AG10803 (cell line): Measurements from ENCODE around the gene LRRN3.
A peak's percentile ranks its signal among the peaks of the same experiment; 100 is the strongest.

ENCODE experiments used
- DNase-seq: peaks from one replicate; pipeline ENCODE4 v3.0.0; 2010; ENCODE audit warnings: low read depth
- H3K4me3 ChIP-seq: 2 replicates; pipeline ENCODE4 v1.5.1; 2011; ENCODE audit warnings: mild to moderate bottlenecking, low read length, control low read depth
- TF ChIP-seq, protein P1 (sequence below): conservative IDR thresholded peaks from 2 replicates; pipeline ENCODE4 v1.5.1; 2011; ENCODE audit warnings: mild to moderate bottlenecking, low read length, control low read depth, inconsistent platforms

Gene LRRN3

DNA sequence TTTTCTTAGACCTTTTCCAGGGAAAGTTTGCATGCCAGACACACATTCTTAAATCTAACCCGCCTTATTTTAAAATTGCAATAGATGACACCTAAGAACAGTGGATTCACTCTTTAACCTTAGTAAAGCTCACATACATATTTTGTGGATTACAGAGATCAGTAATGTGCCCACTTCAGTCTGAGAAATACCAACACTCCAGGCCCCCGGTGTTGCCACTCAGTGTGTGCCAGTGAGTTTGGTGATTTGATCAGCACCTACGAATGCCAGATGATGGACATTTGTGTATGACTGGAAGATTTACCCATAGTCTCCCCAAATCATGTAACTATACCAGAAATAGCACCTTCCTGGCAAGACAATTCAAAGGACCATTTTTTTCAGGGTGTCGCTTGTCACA is 2.6 kb downstream of the LRRN3 start:
- TF ChIP-seq, protein P1, sequence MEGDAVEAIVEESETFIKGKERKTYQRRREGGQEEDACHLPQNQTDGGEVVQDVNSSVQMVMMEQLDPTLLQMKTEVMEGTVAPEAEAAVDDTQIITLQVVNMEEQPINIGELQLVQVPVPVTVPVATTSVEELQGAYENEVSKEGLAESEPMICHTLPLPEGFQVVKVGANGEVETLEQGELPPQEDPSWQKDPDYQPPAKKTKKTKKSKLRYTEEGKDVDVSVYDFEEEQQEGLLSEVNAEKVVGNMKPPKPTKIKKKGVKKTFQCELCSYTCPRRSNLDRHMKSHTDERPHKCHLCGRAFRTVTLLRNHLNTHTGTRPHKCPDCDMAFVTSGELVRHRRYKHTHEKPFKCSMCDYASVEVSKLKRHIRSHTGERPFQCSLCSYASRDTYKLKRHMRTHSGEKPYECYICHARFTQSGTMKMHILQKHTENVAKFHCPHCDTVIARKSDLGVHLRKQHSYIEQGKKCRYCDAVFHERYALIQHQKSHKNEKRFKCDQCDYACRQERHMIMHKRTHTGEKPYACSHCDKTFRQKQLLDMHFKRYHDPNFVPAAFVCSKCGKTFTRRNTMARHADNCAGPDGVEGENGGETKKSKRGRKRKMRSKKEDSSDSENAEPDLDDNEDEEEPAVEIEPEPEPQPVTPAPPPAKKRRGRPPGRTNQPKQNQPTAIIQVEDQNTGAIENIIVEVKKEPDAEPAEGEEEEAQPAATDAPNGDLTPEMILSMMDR, result no peak
- DNase-seq, result no peak
- no peak overlapping the region for H3K4me3 ChIP-seq

DNA sequence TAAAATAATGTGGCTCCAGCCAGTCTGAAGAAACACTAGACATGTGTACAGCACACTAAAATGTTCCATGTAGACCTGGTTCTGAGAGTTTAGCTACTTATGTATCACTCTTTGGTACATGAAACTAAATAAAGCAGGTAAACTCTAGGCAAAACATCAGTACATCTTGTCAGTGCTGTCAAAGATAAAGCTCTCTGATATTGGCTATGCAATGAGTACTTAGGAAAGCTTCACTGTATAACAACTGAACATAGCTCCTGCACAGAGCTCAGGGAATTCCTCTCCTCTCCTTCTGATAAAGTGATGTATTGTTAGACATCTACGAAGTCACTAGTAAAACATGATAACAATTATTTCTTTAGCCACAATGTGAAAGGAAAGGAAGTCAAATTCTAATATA is 3.5 kb downstream of the LRRN3 start:
- DNase-seq, result no peak
- TF ChIP-seq, protein P1, result no peak
- H3K4me3 ChIP-seq, result no peak overlapping the region

DNA sequence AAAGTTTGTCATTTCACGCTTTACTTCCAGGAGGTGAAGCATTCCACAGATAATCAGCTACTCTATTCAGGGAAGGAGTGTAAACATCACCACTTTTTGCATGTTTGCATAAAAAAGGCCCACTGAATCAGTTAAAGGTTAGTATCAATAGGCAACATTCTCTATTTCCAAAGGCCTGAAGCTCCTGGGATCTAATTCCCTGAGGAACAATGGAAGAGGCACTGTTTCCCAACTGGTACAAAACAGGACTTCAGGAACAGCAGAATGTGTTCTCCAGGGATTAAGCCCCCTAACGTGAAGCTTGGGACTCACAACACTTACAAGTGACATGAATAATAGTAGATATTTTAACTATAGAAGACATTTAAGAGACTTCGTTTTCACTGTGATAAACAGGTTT is 6.1 kb downstream of the LRRN3 start:
- DNase-seq, result no peak
- no peak overlapping the region for H3K4me3 ChIP-seq
- TF ChIP-seq, protein P1, result no peak

DNA sequence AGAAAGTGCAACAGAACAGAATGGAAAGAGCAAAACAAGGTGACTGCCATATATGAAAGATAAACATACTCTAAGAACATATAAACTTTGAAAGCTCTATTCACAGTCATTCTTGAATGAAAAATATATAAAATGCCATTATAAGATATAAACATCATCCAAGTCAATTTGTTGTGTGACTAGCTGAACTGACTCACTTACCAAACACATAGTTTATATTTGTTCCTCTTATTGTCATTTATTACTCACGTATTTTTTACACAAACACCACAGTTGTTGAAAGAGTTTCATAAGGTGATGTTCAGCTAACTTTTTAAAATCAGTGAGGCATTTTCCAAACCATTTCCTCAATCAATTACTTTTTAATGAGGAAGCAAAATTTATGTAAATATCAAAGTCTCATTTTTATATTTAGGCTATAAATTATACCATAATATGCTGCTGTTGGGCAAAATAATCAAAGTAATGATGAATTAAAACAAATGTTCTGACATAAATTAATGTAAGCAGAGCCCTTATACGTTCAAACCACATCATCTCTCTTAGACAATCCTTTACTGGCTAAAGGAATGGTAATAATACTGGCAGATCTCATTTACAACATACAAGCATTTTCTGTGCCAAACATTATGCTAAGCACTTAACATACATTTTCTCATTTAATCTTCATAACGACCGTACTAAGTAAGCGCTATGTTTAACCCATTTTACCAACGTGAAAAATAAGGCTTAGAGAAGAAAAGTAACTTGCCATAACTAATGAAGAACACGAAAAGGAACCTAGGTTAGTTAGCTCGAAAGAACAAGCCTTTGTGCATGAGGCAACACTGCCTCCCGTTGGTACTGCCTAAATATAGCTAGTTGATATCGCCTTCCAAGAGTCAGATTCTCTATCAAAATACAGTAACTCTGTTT is 7.3 kb downstream of the LRRN3 start:
- TF ChIP-seq, protein P1, result peak; percentile 70
- DNase-seq, result peak; percentile 35

DNA sequence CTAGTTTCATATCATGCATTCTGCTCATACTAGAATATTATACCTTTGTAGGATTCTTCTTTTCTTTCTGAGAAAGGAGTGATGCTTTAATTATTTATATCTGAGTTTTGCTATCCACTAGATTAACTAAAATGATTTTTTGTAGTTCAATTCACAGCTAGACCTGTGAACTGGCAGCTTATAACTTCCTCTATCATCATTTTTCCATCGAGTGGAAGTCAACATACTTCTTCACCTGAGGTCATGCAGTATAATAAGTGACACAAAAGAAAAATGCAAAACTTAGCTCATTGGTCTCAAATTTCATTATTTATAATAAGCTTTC is 8.0 kb downstream of the LRRN3 start:
- TF ChIP-seq, protein P1, result no peak
- H3K4me3 ChIP-seq, result no peak overlapping the region
- no peak for DNase-seq

More for the DNA sequence above, 7.3 kb downstream of the LRRN3 start:
- H3K4me3 ChIP-seq, result no peak overlapping the region

DNA sequence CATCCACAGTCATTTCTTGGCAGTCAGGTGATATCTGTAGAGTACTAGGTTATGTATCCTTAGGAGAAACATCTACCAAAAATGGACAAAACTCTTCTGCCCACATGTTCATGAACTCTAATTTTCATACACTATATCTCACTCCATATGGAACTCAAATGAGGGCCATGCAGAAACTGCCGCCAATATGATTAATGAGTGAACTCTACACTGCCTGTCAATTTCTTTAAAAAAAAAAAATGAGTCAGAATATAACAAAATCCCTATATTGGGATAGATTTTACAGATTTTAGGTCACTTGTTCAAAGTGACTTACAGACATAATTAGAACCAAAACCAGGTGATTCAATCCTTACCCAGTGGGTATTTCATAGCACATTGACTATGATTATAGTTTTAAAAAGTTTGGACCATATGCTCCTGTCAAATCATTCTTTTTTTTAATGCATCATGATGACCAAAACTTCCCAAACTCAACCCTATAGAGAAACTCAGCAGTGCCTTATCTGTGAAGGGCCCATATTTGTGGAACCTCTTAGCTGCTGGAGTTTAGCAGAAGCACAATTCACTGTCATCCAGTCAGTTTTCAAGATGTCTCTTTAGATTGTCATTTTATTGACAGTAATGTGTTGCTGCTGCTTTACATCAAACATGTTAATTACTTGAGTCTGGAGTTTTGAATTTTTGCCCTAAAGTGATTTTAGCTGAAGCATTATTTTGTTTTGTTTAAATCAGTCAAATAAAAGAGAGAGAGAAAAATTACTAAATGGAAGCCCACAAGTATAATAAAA is 11.1 kb downstream of the LRRN3 start:
- H3K4me3 ChIP-seq, result no peak overlapping the region
- TF ChIP-seq, protein P1, result no peak
- no peak for DNase-seq
